Coronary artery (tissue), 2 donors: ENCODE results near the gene H2AZ1.

Source experiments
- DNase-seq: peaks from one replicate; pipeline ENCODE4 v3.0.0-alpha.2; 2017; ENCODE audit warnings: low spot score
- H3K27ac ChIP-seq, 2 donors: fragments of 200-600 bp; sonication (generic); one replicate each; pipeline ENCODE4 v1.5.1; 2016 to 2019
- H3K4me3 ChIP-seq: fragments of 200-600 bp; sonication (generic); 2 replicates; pipeline ENCODE4 v1.5.1; 2016; ENCODE audit warnings: mild to moderate bottlenecking, moderate library complexity
- TF ChIP-seq, protein P1 (sequence below): fragments of 200-600 bp; sonication (generic); IDR thresholded peaks from one replicate; pipeline ENCODE4 v1.5.1; 2019; ENCODE audit warnings: antibody characterized with exemption

H2AZ1 gene

DNA sequence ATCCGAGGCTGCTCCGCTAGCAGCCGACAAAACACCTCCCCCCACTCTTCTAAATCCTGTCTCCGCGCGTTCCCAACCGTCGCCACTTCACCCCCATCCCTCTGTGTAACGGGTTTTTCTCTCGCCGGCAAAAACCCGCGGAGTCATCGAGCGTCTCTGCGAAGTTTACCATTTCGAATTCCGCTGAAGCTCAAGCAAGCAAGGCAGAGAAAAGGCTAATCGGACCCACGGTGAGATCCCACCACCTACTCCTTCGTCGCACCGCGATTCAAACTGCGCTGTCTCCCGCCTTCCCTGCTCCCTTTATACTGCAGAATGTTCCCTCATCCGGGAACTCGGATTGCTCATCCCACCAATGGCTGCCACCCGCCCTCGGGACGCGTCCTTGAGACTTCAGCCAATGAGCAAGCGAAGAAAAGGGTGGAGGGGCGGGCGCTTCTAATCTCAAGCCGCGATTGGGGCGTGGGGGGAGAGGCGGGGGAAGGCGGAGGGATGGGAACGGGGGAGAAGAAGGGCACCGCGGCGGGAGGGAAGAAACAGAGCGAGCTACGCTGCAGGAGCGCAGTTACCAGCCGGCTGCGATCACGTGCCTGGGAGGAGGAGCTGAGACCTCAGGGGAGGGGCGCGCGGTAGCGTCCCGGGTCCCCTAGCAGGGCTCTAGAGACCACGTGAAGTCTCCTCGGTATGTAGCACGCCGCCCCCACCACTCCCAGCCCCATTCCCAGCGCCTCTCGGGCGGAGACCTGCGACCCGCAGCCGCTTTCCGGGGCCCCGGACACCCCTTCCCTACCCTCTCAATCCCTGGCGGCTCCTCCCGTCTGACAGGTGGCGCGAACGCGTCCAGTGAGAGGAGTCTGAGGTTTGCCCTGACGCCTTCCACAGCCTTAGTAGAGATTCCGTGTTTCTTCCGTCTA, at the start of gene H2AZ1:
H2AZ1 (minus strand) TSS at position 277 of the 914 bp plus-strand sequence; CDS start at position 172, 105 bp downstream.
- DNase-seq: peak; percentile 99
- Histone ChIP-seq H3K27ac (peak within 1 kb of the TSS; percentile 81 to 95), H3K4me3 (peak within 1 kb of the TSS; percentile 91)
- TF ChIP-seq, protein P1, sequence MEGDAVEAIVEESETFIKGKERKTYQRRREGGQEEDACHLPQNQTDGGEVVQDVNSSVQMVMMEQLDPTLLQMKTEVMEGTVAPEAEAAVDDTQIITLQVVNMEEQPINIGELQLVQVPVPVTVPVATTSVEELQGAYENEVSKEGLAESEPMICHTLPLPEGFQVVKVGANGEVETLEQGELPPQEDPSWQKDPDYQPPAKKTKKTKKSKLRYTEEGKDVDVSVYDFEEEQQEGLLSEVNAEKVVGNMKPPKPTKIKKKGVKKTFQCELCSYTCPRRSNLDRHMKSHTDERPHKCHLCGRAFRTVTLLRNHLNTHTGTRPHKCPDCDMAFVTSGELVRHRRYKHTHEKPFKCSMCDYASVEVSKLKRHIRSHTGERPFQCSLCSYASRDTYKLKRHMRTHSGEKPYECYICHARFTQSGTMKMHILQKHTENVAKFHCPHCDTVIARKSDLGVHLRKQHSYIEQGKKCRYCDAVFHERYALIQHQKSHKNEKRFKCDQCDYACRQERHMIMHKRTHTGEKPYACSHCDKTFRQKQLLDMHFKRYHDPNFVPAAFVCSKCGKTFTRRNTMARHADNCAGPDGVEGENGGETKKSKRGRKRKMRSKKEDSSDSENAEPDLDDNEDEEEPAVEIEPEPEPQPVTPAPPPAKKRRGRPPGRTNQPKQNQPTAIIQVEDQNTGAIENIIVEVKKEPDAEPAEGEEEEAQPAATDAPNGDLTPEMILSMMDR: no peak

DNA sequence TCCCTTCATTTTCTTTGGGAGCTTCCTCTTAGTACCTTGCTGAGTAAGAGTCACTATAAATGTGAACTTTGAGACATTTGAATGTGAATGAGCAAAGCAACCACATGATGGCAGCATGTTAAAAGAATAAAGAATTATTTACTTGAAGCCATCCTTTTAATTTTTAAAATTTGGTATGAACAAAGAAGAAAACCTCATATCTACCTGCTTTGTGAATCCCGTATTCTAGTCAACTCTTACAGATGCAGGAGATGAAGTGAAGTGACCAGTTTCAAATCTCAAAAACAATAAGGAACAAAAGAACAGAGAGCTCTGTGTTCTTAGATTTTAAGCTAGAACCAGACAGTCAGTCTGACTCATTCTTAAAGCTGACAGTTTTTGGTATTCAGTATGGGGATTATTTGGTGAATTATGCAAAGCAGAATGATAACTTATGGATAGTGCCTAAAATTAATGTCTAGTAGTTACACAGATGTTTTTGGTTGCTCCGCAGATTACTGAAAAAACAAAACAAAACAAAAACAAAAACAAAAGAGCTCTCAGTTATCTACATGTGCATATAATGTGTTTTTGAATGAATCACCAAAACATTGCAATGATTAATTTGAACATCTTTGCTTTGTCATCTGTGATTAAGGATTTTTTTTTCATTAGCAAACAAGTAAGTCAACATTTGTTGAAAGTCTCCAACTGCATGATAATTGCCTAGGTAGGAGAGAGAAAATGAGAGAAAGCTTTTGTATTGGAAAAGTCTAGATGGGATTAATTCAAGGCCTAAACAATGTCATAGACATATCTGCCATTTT, 48.2 kb upstream of the H2AZ1 start:
- DNase-seq: no peak
- Histone ChIP-seq H3K27ac (no peak overlapping the region), H3K4me3 (no peak overlapping the region)
- TF ChIP-seq, protein P1: no peak

DNA sequence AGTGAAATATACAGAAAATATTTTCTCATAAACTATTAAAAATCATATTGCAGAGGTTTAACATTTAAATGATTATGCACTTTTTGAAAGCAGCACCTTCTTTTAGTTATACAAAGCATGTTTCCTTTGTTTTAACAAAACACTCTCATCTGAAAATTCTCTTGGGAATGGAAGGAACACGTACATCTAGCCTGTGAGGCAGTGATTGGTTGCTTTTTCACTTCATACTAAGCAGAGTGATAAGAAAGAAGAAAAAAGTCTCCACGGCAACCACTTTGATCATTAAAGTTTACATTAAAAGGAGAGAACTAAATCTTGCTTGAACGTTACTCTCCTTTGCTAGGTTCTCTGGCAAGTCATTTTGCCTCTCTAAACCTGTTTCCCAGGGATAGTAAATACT, 41.7 kb upstream of the H2AZ1 start:
- no peak overlapping the region for H3K27ac ChIP-seq
- no peak for DNase-seq
- H3K4me3 ChIP-seq: no peak overlapping the region
- TF ChIP-seq, protein P1: no peak

DNA sequence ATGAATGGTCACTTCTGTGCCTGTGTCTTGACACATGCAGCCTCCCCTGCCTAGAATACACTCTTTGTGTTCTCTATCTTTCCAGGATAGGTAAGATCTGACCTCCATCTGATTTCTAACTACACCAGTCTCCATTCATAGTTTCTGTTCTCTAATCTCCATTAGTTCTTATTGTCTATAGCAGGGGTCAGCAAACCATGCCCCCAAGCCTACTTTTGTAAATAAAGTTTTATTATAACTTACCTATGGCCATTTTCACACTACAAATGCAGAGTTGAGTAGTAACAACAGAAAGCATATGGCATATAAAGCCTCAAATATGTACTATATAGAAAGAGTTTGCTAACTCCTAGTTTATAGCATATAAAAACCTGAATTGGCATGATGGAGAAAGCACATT, 37.6 kb upstream of the H2AZ1 start:
- no peak overlapping the region for H3K4me3 ChIP-seq
- TF ChIP-seq, protein P1: no peak
- no peak for DNase-seq
- H3K27ac ChIP-seq: no peak overlapping the region

DNA sequence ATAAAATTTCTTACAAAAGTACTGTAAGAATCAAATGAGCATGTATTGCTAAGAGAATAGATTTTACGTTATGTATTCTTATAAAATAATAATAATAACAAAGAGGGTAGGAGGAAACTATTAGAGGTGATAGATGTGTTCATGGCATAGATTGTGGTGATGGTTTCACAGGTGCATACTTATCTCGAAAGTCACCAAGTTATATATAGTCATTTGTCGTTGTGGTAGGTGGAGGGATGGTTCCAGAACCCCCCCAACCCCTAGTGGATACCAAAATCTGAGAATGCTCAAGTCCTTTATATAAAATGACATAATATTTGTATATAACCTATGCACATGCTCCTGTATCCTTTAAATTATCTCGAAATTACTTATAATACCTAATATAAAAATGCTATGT, 36.7 kb upstream of the H2AZ1 start:
- TF ChIP-seq, protein P1: no peak
- DNase-seq: no peak
- Histone ChIP-seq H3K4me3 (no peak overlapping the region), H3K27ac (no peak overlapping the region)

DNA sequence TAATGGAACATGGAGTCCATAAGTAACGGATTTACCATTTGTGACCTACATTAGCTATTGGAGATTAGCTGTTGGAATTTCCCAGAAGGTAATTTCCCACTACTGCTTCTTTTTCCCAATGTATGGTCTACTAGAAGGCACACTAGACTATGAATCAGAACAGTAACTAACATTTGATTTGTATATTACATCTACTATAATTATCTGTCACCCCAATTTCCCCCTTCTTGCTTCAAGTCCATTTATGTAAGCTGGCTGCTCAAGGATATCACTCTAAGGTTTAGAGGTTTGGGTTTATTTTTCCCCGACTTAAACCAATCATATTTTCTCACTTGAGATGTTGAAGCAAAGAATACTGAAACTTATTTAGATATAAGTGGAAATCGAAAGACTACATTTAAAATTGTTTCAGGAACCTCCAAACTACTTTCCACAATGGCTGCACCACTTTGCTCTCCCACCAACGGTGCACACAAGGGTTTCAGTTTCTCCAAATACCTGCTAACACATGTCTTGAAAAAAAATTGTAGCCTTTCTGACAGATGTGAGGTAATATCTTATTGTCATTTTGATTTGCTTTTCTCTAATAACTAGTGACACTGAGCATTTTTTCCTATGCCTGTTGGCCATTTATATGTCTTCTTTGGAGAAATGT, 33.3 kb upstream of the H2AZ1 start:
- H3K27ac ChIP-seq: no peak overlapping the region
- no peak for DNase-seq
- no peak overlapping the region for H3K4me3 ChIP-seq
- TF ChIP-seq, protein P1: no peak
